A204.1 (cell line): ENCODE results near the gene PPP6R2.

Source experiments
- FAIRE-seq: peaks from 2 replicates; lab custom pipeline; 2012; peaks lifted over from hg19 to GRCh38; lab: Jason Lieb, UNC

PPP6R2 gene

DNA sequence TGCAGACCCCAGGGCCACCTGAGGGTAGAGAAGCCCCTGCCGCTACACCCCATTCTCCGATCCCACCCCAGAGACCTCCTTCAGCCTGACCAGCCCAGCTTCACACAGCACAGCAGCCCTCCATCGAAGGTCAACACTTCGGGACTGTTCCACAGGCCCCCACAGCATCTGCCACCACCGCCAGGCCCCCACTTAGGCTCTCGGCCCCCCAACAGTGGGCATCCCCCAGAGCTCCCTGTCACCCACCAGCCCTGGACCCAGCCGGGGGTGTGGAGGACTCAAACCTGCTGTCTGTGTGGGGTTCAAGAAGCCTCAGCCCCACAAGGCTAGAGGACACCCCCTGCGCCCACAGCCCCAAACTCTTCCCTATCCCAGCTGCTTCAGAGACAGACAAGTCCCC, 125.5 kb downstream of the PPP6R2 start:
- FAIRE-seq, result no peak

GRCh38 chr22:50469377-50470305, 126.5 kb downstream of the PPP6R2 start:
- FAIRE-seq, result no peak

- no peak for FAIRE-seq
Measured at GRCh38 chr22:50470491-50470890, 127.4 kb downstream of the PPP6R2 start.

DNA sequence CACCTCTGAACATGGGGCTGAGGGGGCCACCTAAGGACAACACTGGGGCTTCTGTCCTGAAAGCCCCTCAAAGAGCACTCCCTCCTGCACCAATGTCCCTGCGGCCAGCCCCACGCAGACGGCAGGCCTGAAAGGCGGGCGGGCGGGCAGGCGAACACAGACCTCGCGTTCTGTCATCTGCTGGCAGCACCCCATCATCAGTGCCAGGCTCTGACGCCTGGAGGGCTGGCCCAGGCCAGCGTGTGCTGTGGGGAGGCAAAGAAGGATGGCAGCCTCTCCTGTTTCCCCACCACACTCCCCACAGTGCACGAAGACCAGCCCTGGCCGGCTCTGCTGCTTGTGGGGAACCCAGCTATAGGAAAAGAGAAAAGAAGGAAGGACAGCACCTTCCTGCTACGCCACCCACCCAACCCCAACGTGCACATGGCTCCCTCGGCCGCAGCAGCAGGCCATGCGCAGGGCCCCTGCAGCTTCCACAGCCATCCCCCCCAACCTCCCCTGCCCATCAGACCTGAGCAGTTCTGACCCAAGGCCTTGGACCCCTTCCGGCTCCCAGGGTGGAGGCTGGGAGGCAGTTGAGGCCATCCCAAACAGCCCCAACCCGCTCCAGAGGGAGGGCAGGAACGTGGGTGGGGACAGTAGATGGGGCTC, 128.2 kb downstream of the PPP6R2 start:
- no peak for FAIRE-seq

DNA sequence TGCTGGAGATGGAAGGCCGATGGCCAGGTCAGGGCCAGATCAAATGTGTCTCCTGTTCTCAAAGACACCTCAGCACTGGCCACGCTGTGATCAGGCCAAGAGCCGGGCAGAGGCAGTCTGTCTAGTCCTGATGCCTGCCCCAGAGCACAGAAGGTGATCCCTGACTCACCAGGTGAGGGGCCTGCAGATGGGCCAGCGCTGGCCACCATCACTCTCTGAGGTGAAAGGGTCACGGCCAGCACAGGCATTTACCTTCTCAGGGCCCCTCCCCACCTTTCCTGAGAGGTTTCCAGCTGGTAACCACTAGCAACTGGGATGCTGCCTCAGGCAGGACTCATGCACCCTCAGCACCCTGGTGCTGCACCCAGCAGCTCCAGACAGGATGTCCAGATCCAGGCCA, 128.8 kb downstream of the PPP6R2 start:
- FAIRE-seq, result no peak

DNA sequence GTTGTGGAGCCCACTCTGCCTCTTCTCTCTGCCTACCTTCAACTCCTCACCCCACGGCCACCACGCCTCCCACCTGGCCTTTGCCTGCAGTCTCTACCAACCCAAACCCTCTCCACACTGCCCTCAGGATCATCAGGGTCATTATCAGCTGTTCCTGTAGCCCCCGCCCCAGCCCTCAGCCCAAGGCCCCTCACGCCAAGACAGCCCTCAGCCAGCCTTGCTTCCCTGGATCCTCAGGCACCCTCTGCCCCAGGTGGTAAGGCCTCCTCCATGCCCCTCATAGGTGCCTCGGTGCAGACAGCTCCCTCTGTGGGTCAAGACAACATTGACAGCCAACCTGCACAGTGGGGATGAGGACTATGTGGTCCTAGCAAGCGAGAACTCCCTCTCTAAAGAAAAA, 130.0 kb downstream of the PPP6R2 start:
- FAIRE-seq, result no peak

GRCh38 chr22:50473855-50474671, 130.9 kb downstream of the PPP6R2 start:
- FAIRE-seq, result no peak

- FAIRE-seq, result no peak
Measured at GRCh38 chr22:50474710-50475651, 131.9 kb downstream of the PPP6R2 start, which contains the start of gene SBF1. Gene SBF1 (minus strand): TSS chr22:50475035. CDS start chr22:50474840, 195 bp downstream.

GRCh38 chr22:50475652-50476002, 132.5 kb downstream of the PPP6R2 start:
- no peak for FAIRE-seq

DNA sequence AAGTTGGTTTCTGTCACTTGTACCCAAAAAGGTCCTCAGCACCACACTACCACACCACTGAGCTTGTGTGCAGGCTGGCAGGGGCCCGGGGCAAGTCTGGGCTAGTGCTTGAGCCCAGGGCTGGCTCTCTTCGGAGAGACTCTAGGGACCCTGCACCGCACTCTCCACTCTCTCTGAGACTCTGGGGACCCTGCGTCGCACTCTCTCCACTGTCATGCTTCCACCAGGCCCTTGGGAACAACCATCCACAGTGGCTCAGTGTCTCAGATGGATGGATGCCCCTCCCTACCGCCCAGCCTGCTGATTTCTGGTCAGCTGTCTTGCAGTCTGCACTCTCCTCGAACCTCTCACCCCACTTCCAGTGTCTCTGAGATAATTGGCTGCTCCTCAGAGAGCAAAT, 133.7 kb downstream of the PPP6R2 start:
- no peak for FAIRE-seq

DNA sequence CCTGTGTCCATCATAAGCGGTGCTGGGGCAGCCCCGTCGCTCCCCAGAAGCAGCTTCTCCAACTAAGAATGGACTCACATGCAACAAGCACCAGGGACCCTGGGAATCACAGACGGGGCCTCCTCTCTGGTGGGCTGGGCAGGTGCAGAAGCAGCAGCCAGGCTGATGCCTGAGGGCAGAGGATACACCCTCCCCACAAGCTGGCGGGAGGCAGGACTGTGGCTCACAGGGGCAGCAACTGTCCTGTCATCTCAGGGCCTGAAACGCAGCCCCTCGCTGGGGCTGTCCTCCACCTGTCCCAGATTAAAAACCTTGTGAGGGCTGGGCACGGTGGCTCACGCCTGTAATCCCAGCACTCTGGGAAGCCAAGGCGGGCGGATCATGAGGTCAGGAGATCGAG, 134.8 kb downstream of the PPP6R2 start:
- FAIRE-seq, result no peak

- FAIRE-seq, result no peak
Measured at GRCh38 chr22:50479721-50480120, 136.6 kb downstream of the PPP6R2 start.

- FAIRE-seq, result no peak
Measured at GRCh38 chr22:50481045-50481439, 137.9 kb downstream of the PPP6R2 start.

GRCh38 chr22:50481440-50482106, 138.4 kb downstream of the PPP6R2 start, which contains the start of gene ADM2:
Gene ADM2 (plus strand): TSS chr22:50481543. CDS start chr22:50481848, 305 bp downstream.
- FAIRE-seq, result no peak

DNA sequence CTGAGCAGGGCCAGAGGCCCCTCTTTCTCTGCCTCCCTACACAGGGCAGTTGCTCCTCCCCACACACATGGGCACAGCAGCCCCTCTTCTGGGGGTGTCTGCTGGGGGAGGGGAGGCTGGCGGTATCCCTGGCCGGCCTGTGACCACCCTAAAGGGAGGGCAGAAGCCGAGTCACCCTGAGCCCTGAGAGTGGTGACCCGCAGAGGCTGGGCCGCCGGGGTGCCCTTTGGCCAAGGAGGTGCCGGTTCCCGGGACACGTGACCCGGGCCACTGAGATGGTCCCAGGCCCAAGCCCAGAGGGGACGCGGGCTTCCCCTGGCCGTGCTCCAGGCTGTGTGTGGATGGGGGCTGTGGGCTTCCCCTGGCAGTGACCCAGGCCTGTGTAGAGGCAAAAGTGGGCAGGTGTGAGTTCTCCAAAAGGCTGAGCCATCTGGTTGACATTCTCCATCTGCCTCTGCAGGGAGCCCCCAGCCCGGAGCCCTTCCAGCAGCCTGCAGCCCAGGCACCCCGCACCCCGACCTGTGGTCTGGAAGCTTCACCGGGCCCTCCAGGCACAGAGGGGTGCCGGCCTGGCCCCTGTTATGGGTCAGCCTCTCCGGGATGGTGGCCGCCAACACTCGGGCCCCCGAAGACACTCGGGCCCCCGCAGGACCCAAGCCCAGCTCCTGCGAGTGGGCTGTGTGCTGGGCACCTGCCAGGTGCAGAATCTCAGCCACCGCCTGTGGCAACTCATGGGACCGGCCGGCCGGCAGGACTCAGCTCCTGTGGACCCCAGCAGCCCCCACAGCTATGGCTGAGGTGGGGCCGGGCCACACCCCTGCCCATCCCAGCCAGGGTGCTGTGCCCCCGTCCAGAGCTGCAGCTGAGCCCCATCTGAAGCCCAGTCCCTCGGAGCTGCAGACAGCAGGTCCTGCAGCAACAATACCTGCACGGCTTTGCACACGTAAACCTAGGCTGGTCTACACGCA, 139.3 kb downstream of the PPP6R2 start:
- no peak for FAIRE-seq

- FAIRE-seq, result no peak
Measured at GRCh38 chr22:50483106-50483505, 140.0 kb downstream of the PPP6R2 start.

DNA sequence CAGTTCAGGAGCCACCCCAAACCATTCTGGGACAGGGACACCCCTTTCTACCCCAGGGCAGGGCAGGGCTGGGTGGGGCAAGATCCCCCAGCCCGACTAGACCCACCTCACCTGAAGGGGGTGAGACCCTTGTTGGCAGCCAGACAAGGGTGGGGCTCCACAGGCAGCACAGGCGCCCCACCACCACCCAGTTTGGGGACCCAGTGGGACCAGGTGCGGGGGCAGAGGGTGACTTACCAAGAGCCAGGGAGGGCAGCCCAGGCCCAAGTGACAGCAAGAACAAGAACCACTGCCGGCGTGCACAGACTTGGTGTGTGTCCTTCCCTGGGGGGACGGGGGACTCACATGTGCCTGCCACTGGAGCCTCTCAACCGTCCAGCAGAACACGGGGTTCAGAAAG, 140.4 kb downstream of the PPP6R2 start:
- FAIRE-seq, result no peak

- no peak for FAIRE-seq
Measured at GRCh38 chr22:50483977-50484853, 141.1 kb downstream of the PPP6R2 start.
